Suprapubic skin (tissue), 4 donors: ENCODE data around the gene RBM4.

ENCODE experiments used
- EP300 ChIP-seq: sonication (generic); formaldehyde crosslinking; IDR thresholded peaks from one replicate; pipeline ENCODE4 v1.6.1; 2017; ENCODE audit warnings: antibody characterized with exemption
- POLR2A ChIP-seq, 2 donors: fragments of 450-650 bp; IDR thresholded peaks; one replicate each; pipeline ENCODE4 v1.6.1; 2017; ENCODE audit warnings: antibody characterized with exemption in 2 of 2, mild to moderate bottlenecking in 2 of 2, moderate library complexity in 2 of 2
- POLR2AphosphoS5 ChIP-seq, 3 donors: sonication (generic); formaldehyde crosslinking; IDR thresholded peaks; one replicate each; pipeline ENCODE4 v1.6.1; 2017; ENCODE audit warnings: antibody characterized with exemption in 3 of 3
- TF ChIP-seq, protein P1 (sequence below), 2 donors: fragments of 200-600 bp in 1 of 2; fragments of 450-650 bp in 1 of 2; sonication (generic) in 1 of 2; IDR thresholded peaks; one replicate each; pipeline ENCODE4 v1.5.1; 2016 to 2019; ENCODE audit warnings: antibody characterized with exemption in 2 of 2, mild to moderate bottlenecking in 1 of 2, moderate library complexity in 1 of 2

DNA sequence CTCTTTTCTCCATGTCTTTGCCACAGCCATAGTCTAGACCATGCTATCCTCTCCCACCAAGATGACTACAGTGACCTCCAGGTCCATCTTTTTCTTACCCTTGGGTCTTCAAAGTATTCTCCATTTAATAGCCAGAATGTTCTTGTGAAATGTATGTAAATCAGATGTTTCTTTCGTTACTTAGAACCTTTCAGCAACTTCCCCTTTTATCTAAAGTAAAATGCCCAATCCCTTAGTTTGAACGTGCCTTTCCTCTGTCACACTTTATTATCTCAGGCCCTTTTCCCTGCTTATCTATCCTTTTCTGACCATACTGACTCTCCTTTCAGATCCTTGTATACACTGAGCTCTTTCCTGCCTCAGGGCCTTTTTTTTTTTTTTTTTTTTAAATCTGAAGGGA lies 21.3 kb downstream of the RBM4 start:
- TF ChIP-seq, protein P1, sequence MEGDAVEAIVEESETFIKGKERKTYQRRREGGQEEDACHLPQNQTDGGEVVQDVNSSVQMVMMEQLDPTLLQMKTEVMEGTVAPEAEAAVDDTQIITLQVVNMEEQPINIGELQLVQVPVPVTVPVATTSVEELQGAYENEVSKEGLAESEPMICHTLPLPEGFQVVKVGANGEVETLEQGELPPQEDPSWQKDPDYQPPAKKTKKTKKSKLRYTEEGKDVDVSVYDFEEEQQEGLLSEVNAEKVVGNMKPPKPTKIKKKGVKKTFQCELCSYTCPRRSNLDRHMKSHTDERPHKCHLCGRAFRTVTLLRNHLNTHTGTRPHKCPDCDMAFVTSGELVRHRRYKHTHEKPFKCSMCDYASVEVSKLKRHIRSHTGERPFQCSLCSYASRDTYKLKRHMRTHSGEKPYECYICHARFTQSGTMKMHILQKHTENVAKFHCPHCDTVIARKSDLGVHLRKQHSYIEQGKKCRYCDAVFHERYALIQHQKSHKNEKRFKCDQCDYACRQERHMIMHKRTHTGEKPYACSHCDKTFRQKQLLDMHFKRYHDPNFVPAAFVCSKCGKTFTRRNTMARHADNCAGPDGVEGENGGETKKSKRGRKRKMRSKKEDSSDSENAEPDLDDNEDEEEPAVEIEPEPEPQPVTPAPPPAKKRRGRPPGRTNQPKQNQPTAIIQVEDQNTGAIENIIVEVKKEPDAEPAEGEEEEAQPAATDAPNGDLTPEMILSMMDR (IDR thresholded peaks at IDR 0.05): no peak
- TF ChIP-seq POLR2A (IDR thresholded peaks at IDR 0.05): no peak
- TF ChIP-seq POLR2AphosphoS5 (IDR thresholded peaks at IDR 0.05): no peak
- no peak for TF ChIP-seq EP300
